IMR-90 (cell line): ENCODE measurements around the gene CHMP6. TPM values are rescaled to one million over a fixed set of nuclear protein-coding genes. Genes with fewer than 3 reads are reported as not detected.

Experiments
- ATAC-seq: fragments of 200-7000 bp; cut with Tn5 transposase; 2 replicates; pipeline ENCODE4 v1.9.1; 2020; ENCODE audit warnings: low read depth, mild to moderate bottlenecking, moderate library complexity
- BruUV-seq: library from RNA; stranded (reverse); fragments of 400-500 nt; replicated peaks from 2 replicates; lab custom pipeline; 2021; lab: Mats Ljungman, UMichigan
- CTCF ChIA-PET: fragments of 300-600 bp; formaldehyde crosslinking; extraction: SDS; loops from one replicate; lab custom pipeline; 2021; ENCODE audit warnings: antibody characterized with exemption; lab: Yijun Ruan, JAX
- POLR2A ChIA-PET: fragments of 300-600 bp; sonication (Branson Sonifier 250); formaldehyde crosslinking; loops from one replicate; lab custom pipeline; 2022; ENCODE audit warnings: antibody characterized with exemption; ENCODE audit not compliant: unreplicated experiment; lab: Charles Lee
- DNase-seq: peaks from one replicate; pipeline ENCODE4 v3.0.0; 2013
- H2AFZ ChIP-seq: replicated peaks from 2 replicates; pipeline ENCODE3; 2013; ENCODE audit warnings: low read length, mild to moderate bottlenecking; ENCODE audit not compliant: poor library complexity
- H2AK5ac ChIP-seq: 2 replicates; pipeline ENCODE4 v1.6.1; 2013; ENCODE audit warnings: low read depth, low read length, inconsistent platforms
- H2AK9ac ChIP-seq: replicated peaks from 2 replicates; pipeline ENCODE3; 2013; ENCODE audit warnings: mild to moderate bottlenecking, low read depth, low read length, moderate library complexity; ENCODE audit not compliant: poor library complexity
- H2BK120ac ChIP-seq: 2 replicates; pipeline ENCODE4 v1.6.1; 2013; ENCODE audit warnings: low read depth, low read length, inconsistent platforms
- H2BK15ac ChIP-seq: 3 replicates; pipeline ENCODE4 v1.6.1; 2013; ENCODE audit warnings: low read depth, low read length, inconsistent platforms
- H2BK20ac ChIP-seq: 2 replicates; pipeline ENCODE4 v1.6.1; 2013; ENCODE audit warnings: low read depth, mild to moderate bottlenecking, inconsistent platforms, low read length, moderate library complexity
- H2BK5ac ChIP-seq: 2 replicates; pipeline ENCODE4 v1.6.1; 2013; ENCODE audit warnings: mild to moderate bottlenecking, low read depth, low read length, inconsistent platforms; ENCODE audit not compliant: poor library complexity, severe bottlenecking
- H3K14ac ChIP-seq: replicated peaks from 2 replicates; pipeline ENCODE4 v1.6.1; 2013; ENCODE audit warnings: low read depth, low read length, inconsistent platforms
- H3K18ac ChIP-seq: 2 replicates; pipeline ENCODE4 v1.6.1; 2013; ENCODE audit warnings: low read depth, low read length, control low read depth
- H3K23ac ChIP-seq: 2 replicates; pipeline ENCODE4 v1.6.1; 2013; ENCODE audit warnings: low read depth, low read length, inconsistent platforms
- H3K27ac ChIP-seq: 2 replicates; pipeline ENCODE4 v1.5.1; 2013; ENCODE audit warnings: mild to moderate bottlenecking, control low read depth, low read length; ENCODE audit not compliant: insufficient read depth
- H3K27me3 ChIP-seq: 2 replicates; pipeline ENCODE4 v1.6.1; 2013; ENCODE audit warnings: low read length; ENCODE audit not compliant: control insufficient read depth, insufficient read depth
- H3K36me3 ChIP-seq: 2 replicates; pipeline ENCODE4 v1.6.1; 2013; ENCODE audit warnings: low read length, mixed read lengths; ENCODE audit not compliant: control insufficient read depth, insufficient read depth
- H3K4ac ChIP-seq: 2 replicates; pipeline ENCODE4 v1.6.1; 2013; ENCODE audit warnings: low read depth, low read length, inconsistent platforms
- H3K4me1 ChIP-seq: 2 replicates; pipeline ENCODE4 v1.6.1; 2013; ENCODE audit warnings: low read length, mixed read lengths; ENCODE audit not compliant: control insufficient read depth, insufficient read depth
- H3K4me2 ChIP-seq: 2 replicates; pipeline ENCODE4 v1.6.1; 2013; ENCODE audit warnings: low read depth, mild to moderate bottlenecking, control low read depth, low read length, moderate library complexity
- H3K4me3 ChIP-seq: 2 replicates; pipeline ENCODE4 v1.5.1; 2013; ENCODE audit warnings: low read depth, mild to moderate bottlenecking, control low read depth, low read length, moderate library complexity; ENCODE audit not compliant: insufficient read depth
- H3K56ac ChIP-seq: 2 replicates; pipeline ENCODE4 v1.6.1; 2013; ENCODE audit warnings: low read length, inconsistent platforms; ENCODE audit not compliant: insufficient read depth; ENCODE audit errors: extremely low read depth
- H3K79me1 ChIP-seq, 2 experiments: 2 replicates each; pipeline ENCODE4 v1.6.1; 2013; ENCODE audit warnings: low read length in 2 of 2, inconsistent platforms in 1 of 2, low read depth in 1 of 2
- H3K9ac ChIP-seq: 2 replicates; pipeline ENCODE4 v1.6.1; 2013; ENCODE audit warnings: low read depth, low read length, control low read depth
- H3K9me1 ChIP-seq: 2 replicates; pipeline ENCODE4 v1.6.1; 2013; ENCODE audit warnings: low read length, inconsistent platforms; ENCODE audit not compliant: insufficient read depth
- H3K9me3 ChIP-seq: 2 replicates; pipeline ENCODE4 v1.6.1; 2013; ENCODE audit warnings: low read length; ENCODE audit not compliant: control insufficient read depth, insufficient read depth
- H4K20me1 ChIP-seq: 2 replicates; pipeline ENCODE4 v1.6.1; 2013; ENCODE audit warnings: low read length, inconsistent platforms; ENCODE audit not compliant: insufficient read depth
- H4K5ac ChIP-seq: 2 replicates; pipeline ENCODE4 v1.6.1; 2013; ENCODE audit warnings: mild to moderate bottlenecking, low read depth, low read length, control low read depth
- H4K8ac ChIP-seq, 2 experiments: 2 replicates each; pipeline ENCODE4 v1.6.1; 2013; ENCODE audit warnings: low read depth in 2 of 2, low read length in 2 of 2, control low read depth in 1 of 2, inconsistent platforms in 1 of 2
- H4K91ac ChIP-seq: 2 replicates; pipeline ENCODE4 v1.6.1; 2013; ENCODE audit warnings: low read depth, low read length, inconsistent platforms; ENCODE audit not compliant: insufficient read depth
- BHLHE40 ChIP-seq: fragments of 150-350 bp; IDR thresholded peaks from 2 replicates; pipeline ENCODE4 v1.6.1; 2016; ENCODE audit warnings: mild to moderate bottlenecking, low read depth, low read length
- CEBPB ChIP-seq: IDR thresholded peaks from 2 replicates; pipeline ENCODE4 v1.6.1; 2012; ENCODE audit warnings: low read depth, low read length, improper control_type of control experiment
- CHD1 ChIP-seq: IDR thresholded peaks from 2 replicates; pipeline ENCODE4 v1.6.1; 2012; ENCODE audit warnings: low read depth, low read length, improper control_type of control experiment
- FOS ChIP-seq: fragments of 150-350 bp; IDR thresholded peaks from 2 replicates; pipeline ENCODE4 v1.6.1; 2016; ENCODE audit warnings: low read depth, low read length
- MAFK ChIP-seq: IDR thresholded peaks from 2 replicates; pipeline ENCODE4 v1.6.1; 2012; ENCODE audit warnings: low read depth, low read length, improper control_type of control experiment
- MAZ ChIP-seq: IDR thresholded peaks from 2 replicates; pipeline ENCODE4 v1.6.1; 2012; ENCODE audit warnings: low read depth, mild to moderate bottlenecking, low read length, improper control_type of control experiment, moderate library complexity, borderline replicate concordance
- NFE2L2 ChIP-seq: fragments of 150-350 bp; IDR thresholded peaks from 2 replicates; pipeline ENCODE4 v1.6.1; 2016; ENCODE audit warnings: low read depth, mild to moderate bottlenecking, low read length
- POLR2A ChIP-seq: IDR thresholded peaks from 2 replicates; pipeline ENCODE4 v1.6.1; 2012; ENCODE audit warnings: mild to moderate bottlenecking, low read depth, low read length
- RAD21 ChIP-seq: IDR thresholded peaks from 2 replicates; pipeline ENCODE4 v1.6.1; 2012; ENCODE audit warnings: low read length, improper control_type of control experiment
- RCOR1 ChIP-seq: IDR thresholded peaks from 2 replicates; pipeline ENCODE4 v1.6.1; 2012; ENCODE audit warnings: mild to moderate bottlenecking, low read length, improper control_type of control experiment; ENCODE audit not compliant: insufficient replicate concordance
- WGBS, 2 experiments: methylation state at CpG; one replicate each; pipeline versions ENCODE4 v1.1.5 to v1.1.7; 2013; ENCODE audit warnings: missing lambda C conversion rate in 2 of 2; ENCODE audit not compliant: insufficient read length in 1 of 2; ENCODE audit errors: extremely low coverage in 2 of 2; 5-methylcytosine and 5-hydroxymethylcytosine counted together
- dilution Hi-C: fragments of 300-500 bp; cut with HindIII; formaldehyde crosslinking; loops from one replicate; pipeline ENCODE4 v1.14.3; 2018; ENCODE audit warnings: low sequenced_read_pairs; ENCODE audit not compliant: unreplicated experiment
- in situ Hi-C: fragments of 300-500 bp; cut with MboI; formaldehyde crosslinking; loops from 3 replicates; pipeline ENCODE4 v1.14.3; 2019; ENCODE audit warnings: low sequenced_read_pairs, inconsistent platforms, mixed read lengths
- intact Hi-C: fragments of 100-400 bp; cut with micrococcal nuclease; formaldehyde crosslinking; loops from 2 replicates; pipeline ENCODE4 v1.10.0; 2022
- polyA plus RNA-seq, 3 experiments: library from polyadenylated mRNA; depleted of rRNA; stranded (reverse); fragments of >200 nt; gene quantifications; 2 replicates each; pipeline ENCODE4 v1.2.3, GENCODE V29; 2012; ENCODE audit warnings: low replicate concordance in 1 of 3
- total RNA-seq: library from RNA; depleted of rRNA; stranded (reverse); fragments of >200 nt; gene quantifications from 2 replicates; pipeline ENCODE4 v1.2.3, GENCODE V29; 2012
- TF ChIP-seq, protein P1 (sequence below): fragments of 150-350 bp; IDR thresholded peaks from 2 replicates; pipeline ENCODE4 v1.6.1; 2016; ENCODE audit warnings: low read depth, mild to moderate bottlenecking, low read length, moderate library complexity, borderline replicate concordance
- TF ChIP-seq, protein P2 (sequence below): fragments of 150-350 bp; IDR thresholded peaks from 2 replicates; pipeline ENCODE4 v1.6.1; 2017; ENCODE audit warnings: mild to moderate bottlenecking, antibody characterized with exemption, low read length, low read depth
- TF ChIP-seq, protein P3 (sequence below): conservative IDR thresholded peaks from 2 replicates; pipeline ENCODE4 v1.5.1; 2012; ENCODE audit warnings: mild to moderate bottlenecking, low read depth, low read length, improper control_type of control experiment

Gene CHMP6
- total and polyA plus RNA-seq, 2 of the 4 experiments (the other 2 are of a cell fraction), result 5.0 to 40.3 TPM

DNA sequence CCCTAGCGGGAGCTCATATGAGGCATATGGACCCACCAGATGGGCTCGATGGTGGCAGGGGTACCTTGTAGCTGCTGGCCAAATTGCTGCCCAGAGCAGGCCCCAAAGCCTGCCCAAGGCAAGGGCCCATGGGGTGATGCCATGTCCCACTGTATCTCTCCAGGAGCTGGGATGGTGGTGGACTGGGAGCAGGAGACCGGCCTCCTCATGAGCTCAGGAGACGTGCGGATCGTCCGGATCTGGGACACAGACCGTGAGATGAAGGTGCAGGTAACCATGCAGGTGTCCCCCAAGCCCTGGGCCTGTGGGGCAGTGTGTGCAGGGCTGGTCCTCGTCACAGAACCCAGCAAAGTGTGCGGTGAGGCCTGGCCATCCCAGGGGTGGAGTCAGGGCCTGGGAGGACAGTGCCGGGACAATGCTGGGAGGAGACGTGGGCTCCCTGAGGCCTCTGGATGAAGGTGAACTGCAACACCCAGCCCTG, 34.1 kb upstream of the CHMP6 start:
- CTCF ChIA-PET, result no interaction called here
- Histone ChIP-seq H2AK5ac (no peak overlapping the region), H3K9ac (no peak overlapping the region), H3K14ac (no peak overlapping the region), H3K56ac (no peak overlapping the region), H2BK15ac (no peak overlapping the region), H3K4me2 (no peak overlapping the region), H3K9me3 (no peaks in the 10 kb centered on the region), H2BK20ac (no peak overlapping the region), H4K91ac (no peak overlapping the region), H3K27ac (no peak overlapping the region), H2BK120ac (no peak overlapping the region), H3K9me1 (0 out of 2 replicates have a peak, but pooled peaks cover 10% of the 10 kb centered on the region), H3K23ac (no peak overlapping the region), H3K4me1 (peaks cover 13% of the 10 kb centered on the region), H3K4me3 (no peak overlapping the region), H2AFZ (no peak overlapping the region), H3K36me3 (peaks cover 4% of the 10 kb centered on the region; the same call in 1 of the 2 replicates), H3K27me3 (no peaks in the 10 kb centered on the region), H2BK5ac (no peak overlapping the region), H4K20me1 (no peaks in the 10 kb centered on the region), H3K4ac (no peak overlapping the region), H3K79me1 (0 out of 4 replicates have a peak, but pooled peaks cover 0 to 2% of the 10 kb centered on the region in 2 experiments), H4K8ac (no peak overlapping the region), H4K5ac (no peak overlapping the region), H3K18ac (no peak overlapping the region), H2AK9ac (no peak overlapping the region)
- dilution Hi-C loops (no loop called here), intact Hi-C loops (no loop called here), in situ Hi-C loops (no loop called here)
- DNase-seq (no peak), ATAC-seq (no peak)
- no TSS peak for BruUV-seq
- TF ChIP-seq BHLHE40, result no peak
- TF ChIP-seq, protein P1, sequence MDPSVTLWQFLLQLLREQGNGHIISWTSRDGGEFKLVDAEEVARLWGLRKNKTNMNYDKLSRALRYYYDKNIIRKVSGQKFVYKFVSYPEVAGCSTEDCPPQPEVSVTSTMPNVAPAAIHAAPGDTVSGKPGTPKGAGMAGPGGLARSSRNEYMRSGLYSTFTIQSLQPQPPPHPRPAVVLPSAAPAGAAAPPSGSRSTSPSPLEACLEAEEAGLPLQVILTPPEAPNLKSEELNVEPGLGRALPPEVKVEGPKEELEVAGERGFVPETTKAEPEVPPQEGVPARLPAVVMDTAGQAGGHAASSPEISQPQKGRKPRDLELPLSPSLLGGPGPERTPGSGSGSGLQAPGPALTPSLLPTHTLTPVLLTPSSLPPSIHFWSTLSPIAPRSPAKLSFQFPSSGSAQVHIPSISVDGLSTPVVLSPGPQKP, result no peak
- no peak for TF ChIP-seq FOS
- TF ChIP-seq NFE2L2, result no peak
- no peak for TF ChIP-seq CHD1
- TF ChIP-seq RCOR1, result no peak
- TF ChIP-seq POLR2A, result no peak
- TF ChIP-seq, protein P2, sequence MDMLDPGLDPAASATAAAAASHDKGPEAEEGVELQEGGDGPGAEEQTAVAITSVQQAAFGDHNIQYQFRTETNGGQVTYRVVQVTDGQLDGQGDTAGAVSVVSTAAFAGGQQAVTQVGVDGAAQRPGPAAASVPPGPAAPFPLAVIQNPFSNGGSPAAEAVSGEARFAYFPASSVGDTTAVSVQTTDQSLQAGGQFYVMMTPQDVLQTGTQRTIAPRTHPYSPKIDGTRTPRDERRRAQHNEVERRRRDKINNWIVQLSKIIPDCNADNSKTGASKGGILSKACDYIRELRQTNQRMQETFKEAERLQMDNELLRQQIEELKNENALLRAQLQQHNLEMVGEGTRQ, result no peak
- TF ChIP-seq, protein P3, sequence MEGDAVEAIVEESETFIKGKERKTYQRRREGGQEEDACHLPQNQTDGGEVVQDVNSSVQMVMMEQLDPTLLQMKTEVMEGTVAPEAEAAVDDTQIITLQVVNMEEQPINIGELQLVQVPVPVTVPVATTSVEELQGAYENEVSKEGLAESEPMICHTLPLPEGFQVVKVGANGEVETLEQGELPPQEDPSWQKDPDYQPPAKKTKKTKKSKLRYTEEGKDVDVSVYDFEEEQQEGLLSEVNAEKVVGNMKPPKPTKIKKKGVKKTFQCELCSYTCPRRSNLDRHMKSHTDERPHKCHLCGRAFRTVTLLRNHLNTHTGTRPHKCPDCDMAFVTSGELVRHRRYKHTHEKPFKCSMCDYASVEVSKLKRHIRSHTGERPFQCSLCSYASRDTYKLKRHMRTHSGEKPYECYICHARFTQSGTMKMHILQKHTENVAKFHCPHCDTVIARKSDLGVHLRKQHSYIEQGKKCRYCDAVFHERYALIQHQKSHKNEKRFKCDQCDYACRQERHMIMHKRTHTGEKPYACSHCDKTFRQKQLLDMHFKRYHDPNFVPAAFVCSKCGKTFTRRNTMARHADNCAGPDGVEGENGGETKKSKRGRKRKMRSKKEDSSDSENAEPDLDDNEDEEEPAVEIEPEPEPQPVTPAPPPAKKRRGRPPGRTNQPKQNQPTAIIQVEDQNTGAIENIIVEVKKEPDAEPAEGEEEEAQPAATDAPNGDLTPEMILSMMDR, result no peak
- TF ChIP-seq MAZ, result no peak
- no peak for TF ChIP-seq MAFK
- no peak for TF ChIP-seq CEBPB
- TF ChIP-seq RAD21, result no peak
- WGBS, 2 experiments, result 100% methylated on average over 4 of the region's 12 CpGs; no CpG with 5 or more reads in 1 of the 2 experiments
- POLR2A ChIA-PET, result no interaction called here
